Body of pancreas (tissue), 4 donors: Measurements from ENCODE around the gene FYTTD1.

Experiments
- CTCF ChIP-seq, 7 experiments: fragments of 450-650 bp in 4 of 7; fragments of 200-600 bp in 3 of 7; sonication (generic) in 3 of 7; IDR thresholded peaks; one replicate each; pipeline ENCODE4 v1.5.1; 2016 to 2019; ENCODE audit warnings: antibody characterized with exemption in 7 of 7
- POLR2A ChIP-seq, 3 donors: fragments of 450-650 bp; IDR thresholded peaks; one replicate each; pipeline ENCODE4 v1.6.1; 2016; ENCODE audit warnings: antibody characterized with exemption in 3 of 3, mild to moderate bottlenecking in 2 of 3

- TF ChIP-seq CTCF (IDR thresholded peaks at IDR 0.05) (peak in 6 of 7 experiments; percentile 6 to 36 (median 19)), POLR2A (IDR thresholded peaks at IDR 0.05) (no peak)
These were observed 52.5 kb downstream of the FYTTD1 start for GRCh38 chr3:197801891-197802778.
